Astrocyte (in vitro differentiated cells and primary cell): ENCODE results near the gene RTRAF. TPM values are rescaled to one million over a fixed set of nuclear protein-coding genes. Genes with fewer than 3 reads are reported as not detected.

Experiments
- DNase-seq: peaks from one replicate; pipeline ENCODE4 v3.0.0-alpha.2; 2010; ENCODE audit warnings: low read depth
- FAIRE-seq: peaks from 2 replicates; lab custom pipeline; 2011; peaks lifted over from hg19 to GRCh38; lab: Jason Lieb, UNC
- H2AFZ ChIP-seq: 2 replicates; pipeline ENCODE4 v1.6.0; 2012; ENCODE audit warnings: low read depth, low read length, inconsistent platforms
- H3K27ac ChIP-seq: 2 replicates; pipeline ENCODE4 v1.5.1; 2011; ENCODE audit warnings: low read depth, low read length, inconsistent platforms
- H3K27me3 ChIP-seq: 2 replicates; pipeline ENCODE4 v1.6.0; 2011; ENCODE audit warnings: low read length, inconsistent platforms; ENCODE audit not compliant: insufficient read depth
- H3K36me3 ChIP-seq: 2 replicates; pipeline ENCODE4 v1.5.1; 2011; ENCODE audit warnings: low read length, inconsistent platforms; ENCODE audit not compliant: insufficient read depth
- H3K4me1 ChIP-seq: 2 replicates; pipeline ENCODE4 v1.5.1; 2011; ENCODE audit warnings: low read length, inconsistent platforms; ENCODE audit not compliant: insufficient read depth
- H3K4me2 ChIP-seq: 2 replicates; pipeline ENCODE4 v1.6.0; 2012; ENCODE audit warnings: low read length, inconsistent platforms
- H3K4me3 ChIP-seq: 2 replicates; pipeline ENCODE4 v1.5.1; 2011; ENCODE audit warnings: low read depth, mild to moderate bottlenecking, low read length, inconsistent platforms; ENCODE audit not compliant: insufficient read depth
- H3K79me2 ChIP-seq: 2 replicates; pipeline ENCODE4 v1.6.0; 2012; ENCODE audit warnings: mild to moderate bottlenecking, low read length, inconsistent platforms; ENCODE audit not compliant: insufficient read depth
- H3K9ac ChIP-seq: 2 replicates; pipeline ENCODE4 v1.6.0; 2012; ENCODE audit warnings: mild to moderate bottlenecking, low read length, inconsistent platforms
- H3K9me3 ChIP-seq: 2 replicates; pipeline ENCODE4 v1.5.1; 2012; ENCODE audit warnings: low read depth, mild to moderate bottlenecking, low read length, inconsistent platforms; ENCODE audit not compliant: insufficient read depth
- H4K20me1 ChIP-seq: 2 replicates; pipeline ENCODE4 v1.6.0; 2012; ENCODE audit warnings: low read length, inconsistent platforms; ENCODE audit not compliant: insufficient read depth
- H3K27ac Mint-ChIP-seq: one replicate; pipeline ENCODE4 v1.8.0; 2021; ENCODE audit warnings: mild to moderate bottlenecking, mixed read lengths; ENCODE audit not compliant: unreplicated experiment
- H3K27me3 Mint-ChIP-seq: one replicate; pipeline ENCODE4 v1.8.0; 2021; ENCODE audit warnings: low read depth, mixed read lengths; ENCODE audit not compliant: unreplicated experiment
- H3K36me3 Mint-ChIP-seq: one replicate; pipeline ENCODE4 v1.8.0; 2021; ENCODE audit warnings: low read depth, mixed read lengths; ENCODE audit not compliant: unreplicated experiment
- H3K4me1 Mint-ChIP-seq: one replicate; pipeline ENCODE4 v1.8.0; 2021; ENCODE audit warnings: low read depth, mixed read lengths; ENCODE audit not compliant: unreplicated experiment
- H3K4me3 Mint-ChIP-seq: one replicate; pipeline ENCODE4 v1.8.0; 2021; ENCODE audit warnings: mild to moderate bottlenecking, moderate library complexity, mixed read lengths; ENCODE audit not compliant: unreplicated experiment
- H3K9me3 Mint-ChIP-seq: one replicate; pipeline ENCODE4 v1.8.0; 2021; ENCODE audit warnings: mild to moderate bottlenecking, mixed read lengths; ENCODE audit not compliant: unreplicated experiment
- CTCF ChIP-seq: IDR thresholded peaks from 2 replicates; pipeline ENCODE4 v1.5.1; 2011; ENCODE audit warnings: low read depth, mild to moderate bottlenecking, inconsistent platforms, low read length, moderate library complexity; ENCODE audit not compliant: insufficient read depth
- EZH2 ChIP-seq: IDR thresholded peaks from 2 replicates; pipeline ENCODE4 v1.6.1; 2012; ENCODE audit warnings: mild to moderate bottlenecking, low read length, inconsistent platforms; ENCODE audit not compliant: insufficient read depth
- total RNA-seq: library from RNA; stranded (reverse); gene quantifications from 2 replicates; pipeline ENCODE4 v1.2.1, GENCODE V29; 2021

RTRAF gene
- total RNA-seq, 1 donor from 2014 or later = 224 TPM

- peak; percentile 81 for DNase-seq
- Mint-ChIP-seq H3K27ac (peak overlapping the region; percentile 64), H3K9me3 (peaks cover 2% of the 10 kb centered on the region), H3K36me3 (peaks cover 3% of the 10 kb centered on the region), H3K4me1 (peaks cover 10% of the 10 kb centered on the region), H3K4me3 (no peak overlapping the region), H3K27me3 (no peaks in the 10 kb centered on the region)
- H3K27me3 ChIP-seq = no peaks in the 10 kb centered on the region
- no peaks in the 10 kb centered on the region for H3K79me2 ChIP-seq
- no peak overlapping the region for H2AFZ ChIP-seq
- no peak overlapping the region for H3K4me3 ChIP-seq
- H4K20me1 ChIP-seq = no peaks in the 10 kb centered on the region
- no peak for TF ChIP-seq EZH2
- TF ChIP-seq CTCF = no peak
- H3K9ac ChIP-seq = peak overlapping the region; percentile 34
- H3K4me1 ChIP-seq = peaks cover 28% of the 10 kb centered on the region
- H3K4me2 ChIP-seq = peak overlapping the region; percentile 60
- H3K27ac ChIP-seq = peak overlapping the region; percentile 62
- FAIRE-seq = no peak
- H3K36me3 ChIP-seq = peaks cover 10% of the 10 kb centered on the region
- H3K9me3 ChIP-seq = no peaks in the 10 kb centered on the region
Measured at GRCh38 chr14:52032204-52032801, 43.0 kb downstream of the RTRAF start.

- Mint-ChIP-seq H3K27me3 (no peaks in the 10 kb centered on the region), H3K36me3 (peaks cover 3% of the 10 kb centered on the region), H3K9me3 (peaks cover 2% of the 10 kb centered on the region), H3K27ac (no peak overlapping the region), H3K4me3 (no peak overlapping the region), H3K4me1 (peaks cover 10% of the 10 kb centered on the region)
- peak overlapping the region; percentile 34 for H3K9ac ChIP-seq
- peak overlapping the region; percentile 60 for H3K4me2 ChIP-seq
- H3K27ac ChIP-seq = peak overlapping the region; percentile 62
- H4K20me1 ChIP-seq = no peaks in the 10 kb centered on the region
- DNase-seq = peak; percentile 60
- H3K9me3 ChIP-seq = no peaks in the 10 kb centered on the region
- FAIRE-seq = no peak
- peak overlapping the region; percentile 21 for H2AFZ ChIP-seq
- TF ChIP-seq EZH2 = no peak
- no peak for TF ChIP-seq CTCF
- H3K4me3 ChIP-seq = peak overlapping the region; percentile 10
- H3K79me2 ChIP-seq = no peaks in the 10 kb centered on the region
- peaks cover 18% of the 10 kb centered on the region for H3K36me3 ChIP-seq
- no peaks in the 10 kb centered on the region for H3K27me3 ChIP-seq
- peaks cover 28% of the 10 kb centered on the region for H3K4me1 ChIP-seq
Measured at GRCh38 chr14:52033101-52033642, 43.8 kb downstream of the RTRAF start.
